H1 (cell line): ENCODE data around the gene ZNF184. TPM values are rescaled to one million over a fixed set of nuclear protein-coding genes. Genes with fewer than 3 reads are reported as not detected.
"Not testable (repeated sequence)": the region's sequence is repeated elsewhere in the genome, so short reads cannot be mapped to it uniquely, and the experiment has no call there.

Experiments used
- CTCF ChIA-PET: fragments of 300-600 bp; sonication (Branson Sonifier 250); formaldehyde crosslinking; loops from one replicate; lab custom pipeline; 2021; ENCODE audit not compliant: partially characterized antibody; lab: Charles Lee
- POLR2A ChIA-PET: fragments of 300-600 bp; sonication (Branson Sonifier 250); formaldehyde crosslinking; loops from one replicate; lab custom pipeline; 2021; ENCODE audit warnings: inconsistent platforms; ENCODE audit not compliant: partially characterized antibody; lab: Charles Lee
- DNase-seq, 2 experiments: peaks; one replicate each; pipeline versions ENCODE4 v3.0.0 to v3.0.0-alpha.2; 2010 to 2022; ENCODE audit warnings: low spot score in 2 of 2, low read depth in 1 of 2, mixed read lengths in 1 of 2
- FAIRE-seq: peaks from 2 replicates; lab custom pipeline; 2011; peaks lifted over from hg19 to GRCh38; lab: Jason Lieb, UNC
- H2AFZ ChIP-seq: 2 replicates; pipeline ENCODE4 v1.8.1; 2012; ENCODE audit warnings: low read length, inconsistent platforms
- H2AK5ac ChIP-seq: 2 replicates; pipeline ENCODE4 v1.6.1; 2013; ENCODE audit warnings: low read depth, low read length
- H2BK120ac ChIP-seq: replicated peaks from 2 replicates; pipeline ENCODE3; 2013; ENCODE audit warnings: low read depth, low read length, inconsistent platforms
- H2BK12ac ChIP-seq: 2 replicates; pipeline ENCODE4 v1.6.1; 2013; ENCODE audit warnings: low read depth, low read length
- H2BK15ac ChIP-seq: 2 replicates; pipeline ENCODE4 v1.6.1; 2013; ENCODE audit warnings: low read length
- H2BK20ac ChIP-seq: 2 replicates; pipeline ENCODE4 v1.6.1; 2013; ENCODE audit warnings: low read length
- H2BK5ac ChIP-seq: 2 replicates; pipeline ENCODE4 v1.6.1; 2013; ENCODE audit warnings: low read depth, low read length
- H3K14ac ChIP-seq: 2 replicates; pipeline ENCODE4 v1.6.1; 2013; ENCODE audit warnings: inconsistent platforms; ENCODE audit not compliant: insufficient read length
- H3K18ac ChIP-seq: 2 replicates; pipeline ENCODE4 v1.6.1; 2013; ENCODE audit warnings: low read length; ENCODE audit errors: extremely low read depth
- H3K23ac ChIP-seq: 2 replicates; pipeline ENCODE4 v1.6.1; 2013; ENCODE audit warnings: inconsistent platforms; ENCODE audit not compliant: insufficient read length
- H3K23me2 ChIP-seq: 2 replicates; pipeline ENCODE4 v1.6.1; 2013; ENCODE audit warnings: low read depth, low read length
- H3K27ac ChIP-seq: 2 replicates; pipeline ENCODE4 v1.6.1; 2011; ENCODE audit warnings: low read depth, low read length, inconsistent platforms
- H3K27me3 ChIP-seq, 4 experiments: replicated peaks in 1 of 4; 1 replicate in 1 of 4; 2 replicates in 3 of 4; pipeline versions ENCODE4 v1.6.1 to v1.8.1; 2011 to 2013; ENCODE audit warnings: low read length in 3 of 4, mild to moderate bottlenecking in 3 of 4, inconsistent platforms in 2 of 4, mixed read lengths in 2 of 4, moderate library complexity in 1 of 4; ENCODE audit not compliant: control insufficient read depth in 3 of 4, insufficient read depth in 3 of 4; ENCODE audit errors: extremely low read depth in 1 of 4
- H3K36me3 ChIP-seq, 4 experiments: 2 replicates each; pipeline versions ENCODE4 v1.6.1 to v1.8.1; 2011 to 2013; ENCODE audit warnings: mild to moderate bottlenecking in 4 of 4, low read length in 3 of 4, moderate library complexity in 2 of 4, control low read depth in 1 of 4, inconsistent platforms in 1 of 4; ENCODE audit not compliant: insufficient read depth in 4 of 4, control insufficient read depth in 2 of 4
- H3K4ac ChIP-seq: replicated peaks from 2 replicates; pipeline ENCODE3; 2013; ENCODE audit warnings: low read length, low read depth, mixed read lengths, inconsistent platforms; ENCODE audit not compliant: insufficient read length
- H3K4me1 ChIP-seq, 4 experiments: replicated peaks in 1 of 4; 1 replicate in 1 of 4; 2 replicates in 3 of 4; pipeline versions ENCODE4 v1.6.1 to v1.8.1; 2011 to 2013; ENCODE audit warnings: low read length in 3 of 4, inconsistent platforms in 2 of 4, mixed read lengths in 1 of 4; ENCODE audit not compliant: insufficient read depth in 4 of 4, control insufficient read depth in 3 of 4
- H3K4me2 ChIP-seq, 2 experiments: 2 replicates each; pipeline versions ENCODE4 v1.6.1 to v1.8.1; 2011 to 2013; ENCODE audit warnings: low read depth in 2 of 2, low read length in 2 of 2, control low read depth in 1 of 2, inconsistent platforms in 1 of 2, mild to moderate bottlenecking in 1 of 2; ENCODE audit not compliant: insufficient read depth in 1 of 2
- H3K4me3 ChIP-seq, 4 experiments: fragments of 200-600, 300-600 bp in 1 of 4; sonication (generic), shearing (Covaris generic), sonication (Bioruptor Twin) in 1 of 4; 2 replicates each; pipeline versions ENCODE4 v1.5.1 to v1.8.1; 2011 to 2016; ENCODE audit warnings: low read length in 4 of 4, low read depth in 3 of 4, control low read depth in 2 of 4, inconsistent platforms in 2 of 4, mild to moderate bottlenecking in 2 of 4, mixed read lengths in 1 of 4, moderate library complexity in 1 of 4; ENCODE audit not compliant: insufficient read depth in 2 of 4; ENCODE audit errors: extremely low read depth in 1 of 4
- H3K56ac ChIP-seq: replicated peaks from 2 replicates; pipeline ENCODE3; 2013; ENCODE audit warnings: low read depth, mild to moderate bottlenecking, mixed read lengths, low read length, inconsistent platforms; ENCODE audit not compliant: insufficient read length
- H3K79me1 ChIP-seq: 2 replicates; pipeline ENCODE4 v1.6.1; 2013; ENCODE audit warnings: low read depth, low read length, control low read depth
- H3K79me2 ChIP-seq, 2 experiments: 2 replicates each; pipeline versions ENCODE4 v1.6.1 to v1.8.1; 2012 to 2013; ENCODE audit warnings: low read length in 2 of 2, mild to moderate bottlenecking in 2 of 2, inconsistent platforms in 1 of 2; ENCODE audit not compliant: insufficient read depth in 2 of 2, control insufficient read depth in 1 of 2
- H3K9ac ChIP-seq, 4 experiments: replicated peaks in 1 of 4; 1 replicate in 1 of 4; 2 replicates in 3 of 4; pipeline versions ENCODE4 v1.6.1 to v1.8.1; 2011 to 2013; ENCODE audit warnings: low read depth in 3 of 4, low read length in 3 of 4, control low read depth in 2 of 4, mild to moderate bottlenecking in 2 of 4, moderate library complexity in 2 of 4, inconsistent platforms in 1 of 4; ENCODE audit errors: extremely low read depth in 1 of 4
- H3K9me3 ChIP-seq, 2 experiments: 2 replicates each; pipeline versions ENCODE4 v1.6.1 to v1.8.1; 2012 to 2013; ENCODE audit warnings: mild to moderate bottlenecking in 2 of 2, moderate library complexity in 2 of 2, control low read depth in 1 of 2, inconsistent platforms in 1 of 2, low read depth in 1 of 2, low read length in 1 of 2, mixed read lengths in 1 of 2; ENCODE audit not compliant: insufficient read depth in 2 of 2
- H4K20me1 ChIP-seq, 2 experiments: replicated peaks in 1 of 2; 2 replicates each; pipeline versions ENCODE3 to v1.8.1; 2011 to 2013; ENCODE audit warnings: inconsistent platforms in 2 of 2, low read length in 2 of 2, mild to moderate bottlenecking in 1 of 2; ENCODE audit not compliant: insufficient read depth in 2 of 2, control insufficient read depth in 1 of 2
- H4K5ac ChIP-seq: 2 replicates; pipeline ENCODE4 v1.6.1; 2013; ENCODE audit warnings: low read length, low read depth, mixed read lengths, inconsistent platforms; ENCODE audit not compliant: insufficient read length
- H4K8ac ChIP-seq: 2 replicates; pipeline ENCODE4 v1.8.0; 2013; ENCODE audit warnings: mild to moderate bottlenecking, moderate library complexity, low read length, inconsistent platforms; ENCODE audit not compliant: insufficient read depth; ENCODE audit errors: extremely low read depth
- H4K91ac ChIP-seq: replicated peaks from 2 replicates; pipeline ENCODE3; 2013; ENCODE audit warnings: low read length, mixed read lengths, inconsistent platforms; ENCODE audit not compliant: insufficient read length
- WGBS, 2 experiments: shearing (Covaris generic) in 1 of 2; methylation state at CpG; one replicate each; pipeline versions ENCODE4 v1.1.6 to v1.1.7; 2013 to 2015; ENCODE audit warnings: low lambda C conversion rate in 2 of 2, mixed read lengths in 2 of 2, inconsistent platforms in 1 of 2, low coverage in 1 of 2, missing lambda C conversion rate in 1 of 2; ENCODE audit not compliant: insufficient replicate concordance in 2 of 2, insufficient coverage in 1 of 2, insufficient read length in 1 of 2; ENCODE audit errors: extremely low coverage in 1 of 2, missing lambda C conversion rate in 1 of 2; 5-methylcytosine and 5-hydroxymethylcytosine counted together
- polyA plus RNA-seq, 7 experiments: library from polyadenylated mRNA; depleted of rRNA in 3 of 7; stranded (reverse) in 5 of 7; unstranded in 2 of 7; fragments of >200 nt in 5 of 7; fragments of 200-250 nt in 2 of 7; gene quantifications; 1 replicate in 5 of 7; 2 replicates in 1 of 7; 4 replicates in 1 of 7; pipeline versions ENCODE4 v1.2.1 to v1.2.3, GENCODE V29; 2011 to 2013; ENCODE audit warnings: missing spikeins in 2 of 7, mixed read lengths in 2 of 7
- total RNA-seq: library from RNA; stranded (reverse); fragmentation: NEBNext Ultra II Directional; extraction: Animal tissue kit (Norgen Biotek cat#: 25700); gene quantifications from 2 replicates; pipeline ENCODE4 v1.2.1, GENCODE V29; 2021

ZNF184 gene
- total and polyA plus RNA-seq, 2 of the 8 experiments (the other 6 are each of a cell fraction or from before 2014, with no cell fraction given) = 1.9 to 12.3 TPM

DNA sequence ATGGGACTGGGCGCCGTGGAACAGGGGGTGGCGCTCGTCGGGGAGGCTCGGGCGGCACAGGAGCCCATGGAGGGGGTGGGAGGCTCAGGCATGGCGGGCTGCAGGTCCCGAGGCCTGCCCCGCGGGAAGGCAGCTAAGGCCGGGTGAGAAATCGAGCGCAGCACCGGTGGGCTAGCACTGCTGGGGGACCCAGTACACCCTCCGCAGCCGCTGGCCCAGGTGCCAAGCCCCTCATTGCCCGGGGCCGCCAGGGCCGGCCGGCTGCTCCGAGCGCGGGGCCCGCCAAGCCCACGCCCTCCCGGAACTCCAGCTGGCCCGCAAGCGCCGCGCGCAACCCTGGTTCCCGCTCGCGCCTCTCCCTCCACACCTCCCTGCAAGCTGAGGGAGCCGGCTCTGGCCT lies 48.1 kb downstream of the ZNF184 start:
- H4K5ac ChIP-seq, H3K23ac ChIP-seq, DNase-seq, H3K56ac ChIP-seq, H4K8ac ChIP-seq, H2BK5ac ChIP-seq, H3K18ac ChIP-seq, H3K4me3 ChIP-seq, H3K4me2 ChIP-seq, H3K4me1 ChIP-seq, CTCF ChIA-PET, POLR2A ChIA-PET, H3K79me1 ChIP-seq, H2AK5ac ChIP-seq, H4K20me1 ChIP-seq, H2BK120ac ChIP-seq, H3K36me3 ChIP-seq, H3K14ac ChIP-seq, H2BK12ac ChIP-seq, H3K27ac ChIP-seq, H3K27me3 ChIP-seq, FAIRE-seq, H3K4ac ChIP-seq, H3K79me2 ChIP-seq, H4K91ac ChIP-seq, H3K9me3 ChIP-seq, H3K23me2 ChIP-seq, H2BK15ac ChIP-seq, H2AFZ ChIP-seq, H2BK20ac ChIP-seq, H3K9ac ChIP-seq: not testable (repeated sequence)
- 90% methylated on average over 19 of the region's 36 CpGs; no CpG with 5 or more reads in 1 of the 2 experiments for WGBS, 2 experiments
